ENCODE data around the gene LYVE1.

Gene LYVE1

GRCh38 chr11:10542776-10543175, 25.7 kb downstream of the LYVE1 start:
- TF ChIP-seq CTCF (IDR thresholded peaks at IDR 0.05; ENCODE audit: low read depth, low read length): no peak
- DNase-seq (ENCODE audit: low read depth, low spot score): no peak
- H3K4me3 ChIP-seq (ENCODE audit: low read depth, low read length): no peak overlapping the region
- in situ Hi-C loops (cut with HindIII; ENCODE audit: low sequenced_read_pairs): no loop called here

GRCh38 chr11:10541561-10541930, 26.9 kb downstream of the LYVE1 start:
- peak overlapping the region; percentile 40 for H3K4me3 ChIP-seq (ENCODE audit: low read depth, low read length)
- no peak for DNase-seq (ENCODE audit: low read depth, low spot score)
- in situ Hi-C loops (cut with HindIII; ENCODE audit: low sequenced_read_pairs): no loop called here
- no peak for TF ChIP-seq CTCF (IDR thresholded peaks at IDR 0.05; ENCODE audit: low read depth, low read length)

GRCh38 chr11:10540915-10541560, 27.4 kb downstream of the LYVE1 start, which contains the start of gene RNF141:
RNF141 (minus strand) TSS chr11:10541187; CDS start chr11:10534158, 7,029 bp downstream.
- TF ChIP-seq CTCF (IDR thresholded peaks at IDR 0.05; ENCODE audit: low read depth, low read length): peak; percentile 85
- in situ Hi-C loops (cut with HindIII; ENCODE audit: low sequenced_read_pairs): no loop called here
- peak within 1 kb of the TSS; percentile 76 for H3K4me3 ChIP-seq (ENCODE audit: low read depth, low read length)
- peak; percentile 93 for DNase-seq (ENCODE audit: low read depth, low spot score)

- in situ Hi-C loops (cut with HindIII; ENCODE audit: low sequenced_read_pairs): no loop called here
- DNase-seq (ENCODE audit: low read depth, low spot score): peak; percentile 35
- TF ChIP-seq CTCF (IDR thresholded peaks at IDR 0.05; ENCODE audit: low read depth, low read length): no peak
- H3K4me3 ChIP-seq (ENCODE audit: low read depth, low read length): peak overlapping the region; percentile 76
Observed at GRCh38 chr11:10540546-10540914, 27.9 kb downstream of the LYVE1 start.

GRCh38 chr11:10539339-10539738, 29.1 kb downstream of the LYVE1 start:
- H3K4me3 ChIP-seq (ENCODE audit: low read depth, low read length): no peak overlapping the region
- no peak for DNase-seq (ENCODE audit: low read depth, low spot score)
- in situ Hi-C loops (cut with HindIII; ENCODE audit: low sequenced_read_pairs): no loop called here
- TF ChIP-seq CTCF (IDR thresholded peaks at IDR 0.05; ENCODE audit: low read depth, low read length): no peak

- TF ChIP-seq CTCF (IDR thresholded peaks at IDR 0.05; ENCODE audit: low read depth, low read length): no peak
- in situ Hi-C loops (cut with HindIII; ENCODE audit: low sequenced_read_pairs): no loop called here
- DNase-seq (ENCODE audit: low read depth, low spot score): no peak
- no peak overlapping the region for H3K4me3 ChIP-seq (ENCODE audit: low read depth, low read length)
Observed at GRCh38 chr11:10538924-10539323, 29.5 kb downstream of the LYVE1 start.

Measured in astrocyte of the spinal cord (primary cell).